Caco-2 (cell line): ENCODE measurements around the gene GRIFIN. TPM values are rescaled to one million over a fixed set of nuclear protein-coding genes. Genes with fewer than 3 reads are reported as not detected.

Source experiments
- BruUV-seq: library from RNA; stranded (reverse); fragments of 400-500 nt; replicated peaks from 2 replicates; lab custom pipeline; 2021; lab: Mats Ljungman, UMichigan
- CTCF ChIA-PET: fragments of 300-600 bp; sonication (Branson Sonifier 250); formaldehyde crosslinking; loops from one replicate; lab custom pipeline; 2022; ENCODE audit warnings: antibody characterized with exemption; lab: Charles Lee
- POLR2A ChIA-PET: fragments of 300-600 bp; sonication (Branson Sonifier 250); formaldehyde crosslinking; loops from one replicate; lab custom pipeline; 2022; ENCODE audit warnings: antibody characterized with exemption; lab: Charles Lee
- DNase-seq, 2 experiments: peaks; one replicate each; pipeline versions ENCODE4 v3.0.0 to v3.0.0-alpha.2; 2020 to 2022
- H3K27me3 ChIP-seq: replicated peaks from 2 replicates; pipeline ENCODE4 v1.6.0; 2011; ENCODE audit warnings: low read length; ENCODE audit not compliant: control insufficient read depth, insufficient read depth
- H3K36me3 ChIP-seq: 2 replicates; pipeline ENCODE4 v1.5.1; 2011; ENCODE audit warnings: low read length; ENCODE audit not compliant: control insufficient read depth, insufficient read depth
- H3K4me1 ChIP-seq: fragments of 250-450 bp; sonication (Bioruptor Pico); 2 replicates; pipeline ENCODE4 v1.5.1; 2020; ENCODE audit warnings: mild to moderate bottlenecking
- H3K4me3 ChIP-seq: 2 replicates; pipeline ENCODE4 v1.5.1; 2011; ENCODE audit warnings: low read depth, mild to moderate bottlenecking, control low read depth, low read length
- H3K9me3 ChIP-seq: fragments of 250-450 bp; sonication (Bioruptor Pico); 2 replicates; pipeline ENCODE4 v1.5.1; 2020; ENCODE audit warnings: mild to moderate bottlenecking, moderate library complexity
- H3K27ac Mint-ChIP-seq: one replicate; pipeline ENCODE4 v1.8.0; 2022; ENCODE audit warnings: mixed read lengths; ENCODE audit not compliant: unreplicated experiment
- H3K27me3 Mint-ChIP-seq: one replicate; pipeline ENCODE4 v1.8.0; 2022; ENCODE audit warnings: mixed read lengths; ENCODE audit not compliant: insufficient read depth, unreplicated experiment
- H3K36me3 Mint-ChIP-seq: one replicate; pipeline ENCODE4 v1.8.0; 2022; ENCODE audit warnings: mild to moderate bottlenecking, mixed read lengths; ENCODE audit not compliant: insufficient read depth, unreplicated experiment
- H3K4me1 Mint-ChIP-seq: one replicate; pipeline ENCODE4 v1.8.0; 2022; ENCODE audit warnings: low read depth, mixed read lengths; ENCODE audit not compliant: unreplicated experiment
- H3K4me3 Mint-ChIP-seq: one replicate; pipeline ENCODE4 v1.8.0; 2022; ENCODE audit warnings: mild to moderate bottlenecking, moderate library complexity, mixed read lengths; ENCODE audit not compliant: unreplicated experiment
- H3K9me3 Mint-ChIP-seq: one replicate; pipeline ENCODE4 v1.8.0; 2022; ENCODE audit warnings: mixed read lengths; ENCODE audit not compliant: unreplicated experiment
- CTCF ChIP-seq, 2 experiments: fragments of 200-600 bp in 1 of 2; IDR thresholded peaks; 1 replicate in 1 of 2; 2 replicates in 1 of 2; pipeline versions ENCODE4 v1.5.1 to v1.8.0; 2011 to 2022; ENCODE audit warnings: antibody characterized with exemption in 1 of 2, control low read depth in 1 of 2, inconsistent platforms in 1 of 2, low read depth in 1 of 2, low read length in 1 of 2, mild to moderate bottlenecking in 1 of 2, moderate library complexity in 1 of 2; ENCODE audit not compliant: insufficient read depth in 1 of 2, severe bottlenecking in 1 of 2, unreplicated experiment in 1 of 2
- intact Hi-C: fragments of 100-400 bp; cut with micrococcal nuclease; formaldehyde crosslinking; loops from one replicate; pipeline ENCODE4 v1.10.0; 2022; ENCODE audit not compliant: unreplicated experiment
- total RNA-seq: library from RNA; stranded (reverse); gene quantifications from 2 replicates; pipeline ENCODE4 v1.2.3, GENCODE V29; 2022

The GRIFIN gene
- total RNA-seq, 1 experiment from 2014 or later: not detected

GRCh38 chr7:2474224-2474623, 2.0 kb downstream of the GRIFIN start:
- Mint-ChIP-seq H3K9me3 (no peaks in the 10 kb centered on the region), H3K36me3 (no peaks in the 10 kb centered on the region), H3K27ac (no peak overlapping the region), H3K4me3 (no peak overlapping the region), H3K4me1 (peaks cover 6% of the 10 kb centered on the region), H3K27me3 (no peaks in the 10 kb centered on the region)
- H3K4me3 ChIP-seq: no peak overlapping the region
- no peak for DNase-seq
- no peaks in the 10 kb centered on the region for H3K36me3 ChIP-seq
- BruUV-seq: no TSS peak
- POLR2A ChIA-PET: no interaction called here
- intact Hi-C loops: no loop called here
- TF ChIP-seq CTCF (IDR thresholded peaks at IDR 0.05; ENCODE audit: insufficient read depth in 1 of 2, low read depth in 1 of 2, low read length in 1 of 2, severe bottlenecking in 1 of 2, unreplicated experiment in 1 of 2): no peak
- H3K27me3 ChIP-seq: no peaks in the 10 kb centered on the region
- no peaks in the 10 kb centered on the region for H3K9me3 ChIP-seq
- H3K4me1 ChIP-seq: no peaks in the 10 kb centered on the region; the same call in 1 of the 2 replicates
- CTCF ChIA-PET: no interaction called here

- Mint-ChIP-seq H3K27ac (no peak overlapping the region), H3K4me3 (no peak overlapping the region), H3K4me1 (peaks cover 12% of the 10 kb centered on the region), H3K36me3 (no peaks in the 10 kb centered on the region), H3K27me3 (no peaks in the 10 kb centered on the region), H3K9me3 (no peaks in the 10 kb centered on the region)
- no TSS peak for BruUV-seq
- H3K4me1 ChIP-seq: no peaks in the 10 kb centered on the region; the same call in 1 of the 2 replicates
- intact Hi-C loops: no loop called here
- H3K4me3 ChIP-seq: no peak overlapping the region
- no peaks in the 10 kb centered on the region for H3K27me3 ChIP-seq
- no peak for DNase-seq
- TF ChIP-seq CTCF (IDR thresholded peaks at IDR 0.05; ENCODE audit: insufficient read depth in 1 of 2, low read depth in 1 of 2, low read length in 1 of 2, severe bottlenecking in 1 of 2, unreplicated experiment in 1 of 2): no peak
- ChIA-PET CTCF (no interaction called here), POLR2A (no interaction called here)
- H3K36me3 ChIP-seq: no peaks in the 10 kb centered on the region
- H3K9me3 ChIP-seq: no peaks in the 10 kb centered on the region
Measured at GRCh38 chr7:2473496-2474180, 2.6 kb downstream of the GRIFIN start.

GRCh38 chr7:2472739-2473138, 3.5 kb downstream of the GRIFIN start:
- BruUV-seq: no TSS peak
- no peak overlapping the region for H3K4me3 ChIP-seq
- CTCF ChIA-PET: no interaction called here
- no peaks in the 10 kb centered on the region; the same call in 1 of the 2 replicates for H3K4me1 ChIP-seq
- no peak for DNase-seq
- H3K27me3 ChIP-seq: no peaks in the 10 kb centered on the region
- POLR2A ChIA-PET: interaction anchor here (0.7 kb wide), 1 partner anchor 178 kb away, joined by 4 read pairs; no protein-coding TSS in a partner anchor
- no peak for TF ChIP-seq CTCF (IDR thresholded peaks at IDR 0.05; ENCODE audit: insufficient read depth in 1 of 2, low read depth in 1 of 2, low read length in 1 of 2, severe bottlenecking in 1 of 2, unreplicated experiment in 1 of 2)
- H3K36me3 ChIP-seq: no peaks in the 10 kb centered on the region
- Mint-ChIP-seq H3K4me1 (peaks cover 12% of the 10 kb centered on the region), H3K27me3 (no peaks in the 10 kb centered on the region), H3K27ac (no peak overlapping the region), H3K9me3 (no peaks in the 10 kb centered on the region), H3K4me3 (no peak overlapping the region), H3K36me3 (no peaks in the 10 kb centered on the region)
- no peaks in the 10 kb centered on the region for H3K9me3 ChIP-seq
- intact Hi-C loops: no loop called here
